ENCODE results near the gene TFDP2. TPM values are rescaled to one million over a fixed set of nuclear protein-coding genes. Genes with fewer than 3 reads are reported as not detected.

The TFDP2 gene
- total and polyA plus RNA-seq, 2 experiments from 2014 or later = 26.8 to 55.4 TPM

DNA sequence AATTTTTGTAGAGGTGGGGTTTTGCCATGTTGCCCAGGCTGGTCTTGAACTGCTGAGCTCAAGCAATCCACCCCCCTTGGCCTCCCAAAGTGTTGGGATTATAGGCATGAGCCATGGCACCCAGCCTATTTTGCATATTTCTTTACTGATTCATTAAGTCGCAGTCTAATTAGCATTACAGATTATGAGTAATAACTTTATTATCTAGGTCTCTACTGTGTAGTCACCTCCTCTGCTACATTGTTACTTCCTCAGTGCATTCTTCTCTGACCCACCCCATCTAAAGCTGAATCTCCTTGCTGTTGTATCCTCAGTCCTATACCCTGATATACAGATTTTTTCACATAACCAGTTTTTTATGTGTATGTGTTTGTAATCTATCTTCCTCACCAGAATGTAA, 61.7 kb downstream of the TFDP2 start:
- no peaks in the 10 kb centered on the region for H3K27me3 ChIP-seq (replicated peaks; ENCODE audit: insufficient read depth)
- H3K36me3 ChIP-seq (ENCODE audit: low read depth) = no peaks in the 10 kb centered on the region
- H4K20me1 ChIP-seq (ENCODE audit: insufficient read depth) = no peaks in the 10 kb centered on the region
- in situ Hi-C loops (cut with MboI) = no loop called here
- H3K9ac ChIP-seq = no peak overlapping the region
- no peaks in the 10 kb centered on the region for H3K9me2 ChIP-seq (ENCODE audit: insufficient read depth)
- H3K9me3 ChIP-seq (ENCODE audit: low read depth) = no peaks in the 10 kb centered on the region
- peak; percentile 78 for DNase-seq
- no peaks in the 10 kb centered on the region for H3K79me2 ChIP-seq (ENCODE audit: insufficient read depth)
- H3K27ac ChIP-seq = peak overlapping the region; percentile 28
- H3K4me1 ChIP-seq (ENCODE audit: insufficient read depth) = peaks cover 22% of the 10 kb centered on the region
- no peak for TF ChIP-seq EZH2phosphoT487 (IDR thresholded peaks at IDR 0.05; ENCODE audit: insufficient read depth, low read depth)
- TF ChIP-seq EZH2 (IDR thresholded peaks at IDR 0.05; ENCODE audit: insufficient read depth, poor library complexity, severe bottlenecking) = no peak
- WGBS, 2 experiments (ENCODE audit: low coverage in 1 of 2, low lambda C conversion rate in 2 of 2, missing lambda C conversion rate in 2 of 2) = 0% methylated on average over 1 of the region's 1 CpG
- H2AFZ ChIP-seq = no peak overlapping the region
- H3K4me2 ChIP-seq (ENCODE audit: unreplicated experiment) = no peak overlapping the region
- no peak overlapping the region for H3K4me3 ChIP-seq
- peaks cover 25% of the 10 kb centered on the region for H3F3A ChIP-seq (ENCODE audit: insufficient read depth)

DNA sequence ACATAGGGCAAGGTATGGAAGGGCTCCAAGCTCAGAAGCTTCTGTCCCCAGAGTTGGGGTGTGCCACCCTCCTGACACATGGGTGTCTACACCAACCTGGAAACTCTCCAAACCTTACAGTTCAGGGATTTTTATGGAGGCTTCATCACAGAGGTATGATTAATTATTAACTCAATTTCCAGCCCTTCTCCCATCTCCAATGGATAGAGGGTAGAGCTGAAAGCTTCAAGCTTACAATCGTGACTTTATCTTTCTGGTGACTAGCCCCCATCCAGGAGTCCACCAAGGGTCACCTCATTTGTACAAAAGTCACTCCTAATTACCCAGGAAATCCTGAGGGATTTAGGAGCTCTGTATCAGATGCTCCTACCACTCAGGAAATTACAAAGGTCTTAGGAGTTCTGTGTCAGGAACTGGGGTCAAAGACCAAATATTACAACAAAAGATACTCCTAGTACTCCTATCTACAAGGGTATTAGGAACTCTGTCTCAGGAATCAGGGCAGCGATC, 62.7 kb downstream of the TFDP2 start:
- H3K36me3 ChIP-seq (ENCODE audit: low read depth) = no peaks in the 10 kb centered on the region
- in situ Hi-C loops (cut with MboI) = no loop called here
- no peaks in the 10 kb centered on the region for H3K9me2 ChIP-seq (ENCODE audit: insufficient read depth)
- H3K4me2 ChIP-seq (ENCODE audit: unreplicated experiment) = no peak overlapping the region
- no peak overlapping the region for H3K9ac ChIP-seq
- no peaks in the 10 kb centered on the region for H3K79me2 ChIP-seq (ENCODE audit: insufficient read depth)
- no peak for TF ChIP-seq EZH2 (IDR thresholded peaks at IDR 0.05; ENCODE audit: insufficient read depth, poor library complexity, severe bottlenecking)
- no peak for TF ChIP-seq EZH2phosphoT487 (IDR thresholded peaks at IDR 0.05; ENCODE audit: insufficient read depth, low read depth)
- H3K27ac ChIP-seq = no peak overlapping the region
- peaks cover 22% of the 10 kb centered on the region for H3K4me1 ChIP-seq (ENCODE audit: insufficient read depth)
- H3K4me3 ChIP-seq = no peak overlapping the region
- DNase-seq = peak; percentile 1
- no peak overlapping the region for H2AFZ ChIP-seq
- H3K27me3 ChIP-seq (replicated peaks; ENCODE audit: insufficient read depth) = no peaks in the 10 kb centered on the region
- H3K9me3 ChIP-seq (ENCODE audit: low read depth) = no peaks in the 10 kb centered on the region
- H3F3A ChIP-seq (ENCODE audit: insufficient read depth) = peaks cover 25% of the 10 kb centered on the region
- 58 to 67% methylated on average over 2 of the region's 2 CpGs for WGBS, 2 experiments (ENCODE audit: low coverage in 1 of 2, low lambda C conversion rate in 2 of 2, missing lambda C conversion rate in 2 of 2)
- H4K20me1 ChIP-seq (ENCODE audit: insufficient read depth) = no peaks in the 10 kb centered on the region

GRCh38 chr3:142081178-142081577, 68.2 kb downstream of the TFDP2 start:
- in situ Hi-C loops (cut with MboI) = no loop called here
- no peaks in the 10 kb centered on the region for H3K27me3 ChIP-seq (replicated peaks; ENCODE audit: insufficient read depth)
- no peak overlapping the region for H2AFZ ChIP-seq
- no peak overlapping the region for H3K4me2 ChIP-seq (ENCODE audit: unreplicated experiment)
- H3F3A ChIP-seq (ENCODE audit: insufficient read depth) = 0 out of 2 replicates have a peak, but pooled peaks cover 3% of the 10 kb centered on the region
- H4K20me1 ChIP-seq (ENCODE audit: insufficient read depth) = no peaks in the 10 kb centered on the region
- H3K27ac ChIP-seq = no peak overlapping the region
- H3K9ac ChIP-seq = no peak overlapping the region
- no peak for TF ChIP-seq EZH2 (IDR thresholded peaks at IDR 0.05; ENCODE audit: insufficient read depth, poor library complexity, severe bottlenecking)
- TF ChIP-seq EZH2phosphoT487 (IDR thresholded peaks at IDR 0.05; ENCODE audit: insufficient read depth, low read depth) = no peak
- DNase-seq = no peak
- no peaks in the 10 kb centered on the region for H3K9me2 ChIP-seq (ENCODE audit: insufficient read depth)
- H3K4me1 ChIP-seq (ENCODE audit: insufficient read depth) = no peaks in the 10 kb centered on the region
- no peaks in the 10 kb centered on the region for H3K79me2 ChIP-seq (ENCODE audit: insufficient read depth)
- H3K36me3 ChIP-seq (ENCODE audit: low read depth) = no peaks in the 10 kb centered on the region
- H3K9me3 ChIP-seq (ENCODE audit: low read depth) = no peaks in the 10 kb centered on the region
- H3K4me3 ChIP-seq = no peak overlapping the region

DNA sequence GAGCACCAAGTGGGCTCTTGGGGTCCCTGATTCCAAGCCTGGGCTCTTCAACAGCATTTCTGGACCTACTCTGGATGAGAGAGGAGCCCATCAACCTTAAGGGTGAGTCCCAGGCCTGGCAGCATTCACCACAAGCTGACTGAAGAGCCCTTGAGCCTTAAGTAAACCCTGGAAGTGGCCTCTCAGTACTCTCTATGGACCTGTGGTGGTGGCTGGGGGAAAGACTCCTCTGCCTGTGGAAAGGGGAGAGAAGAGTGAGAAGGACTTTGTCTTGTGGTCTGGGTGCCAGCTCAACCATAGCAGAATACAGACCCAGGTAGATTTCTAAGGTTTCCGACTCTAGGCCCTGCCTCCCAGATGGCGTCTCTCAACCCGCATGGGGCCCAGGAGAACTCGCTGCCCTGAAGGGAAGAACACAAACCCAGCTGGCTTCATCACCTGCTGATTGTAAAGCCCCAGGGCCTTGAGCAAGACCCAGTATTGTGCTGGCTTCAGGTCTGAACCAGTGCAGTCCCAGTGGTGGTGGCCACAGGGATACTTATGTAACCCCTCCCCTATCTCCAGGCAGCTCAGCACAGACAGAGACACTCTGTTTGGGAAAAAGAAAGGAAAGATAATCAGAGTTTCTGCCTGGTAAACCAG, 71.4 kb downstream of the TFDP2 start:
- Histone ChIP-seq H3K9ac (no peak overlapping the region), H3K4me2 (ENCODE audit: unreplicated experiment) (no peak overlapping the region), H3K36me3 (ENCODE audit: low read depth) (no peaks in the 10 kb centered on the region), H3K9me3 (ENCODE audit: low read depth) (no peaks in the 10 kb centered on the region), H3F3A (ENCODE audit: insufficient read depth) (no peaks in the 10 kb centered on the region), H3K79me2 (ENCODE audit: insufficient read depth) (no peaks in the 10 kb centered on the region), H2AFZ (no peak overlapping the region), H4K20me1 (ENCODE audit: insufficient read depth) (no peaks in the 10 kb centered on the region), H3K27ac (no peak overlapping the region), H3K4me3 (no peak overlapping the region), H3K9me2 (ENCODE audit: insufficient read depth) (no peaks in the 10 kb centered on the region), H3K27me3 (replicated peaks; ENCODE audit: insufficient read depth) (no peaks in the 10 kb centered on the region), H3K4me1 (ENCODE audit: insufficient read depth) (no peaks in the 10 kb centered on the region)
- 98% methylated on average over 4 of the region's 4 CpGs for WGBS, 2 experiments (ENCODE audit: low coverage in 1 of 2, low lambda C conversion rate in 2 of 2, missing lambda C conversion rate in 2 of 2)
- TF ChIP-seq EZH2 (IDR thresholded peaks at IDR 0.05; ENCODE audit: insufficient read depth, poor library complexity, severe bottlenecking) (no peak), EZH2phosphoT487 (IDR thresholded peaks at IDR 0.05; ENCODE audit: insufficient read depth, low read depth) (no peak)
- in situ Hi-C loops (cut with MboI) = no loop called here
- no peak for DNase-seq

Measured in GM23248 (cell line).